HepG2 (cell line): Measurements from ENCODE around the gene SIRT6. TPM values are rescaled to one million over a fixed set of nuclear protein-coding genes. Genes with fewer than 3 reads are reported as not detected.

Experiments used
- ATAC-seq: fragments of 200-7000 bp; cut with Tn5 transposase; 3 replicates; pipeline ENCODE4 v1.9.1; 2020; ENCODE audit warnings: mild to moderate bottlenecking, moderate library complexity
- BruUV-seq: library from RNA; stranded (reverse); fragments of 400-500 nt; replicated peaks from 2 replicates; lab custom pipeline; 2021; lab: Mats Ljungman, UMichigan
- CTCF ChIA-PET: fragments of 300-600 bp; formaldehyde crosslinking; extraction: SDS; loops from one replicate; lab custom pipeline; 2021; ENCODE audit warnings: low total read pairs, inconsistent platforms, low intra/inter-chr PET ratio; lab: Yijun Ruan, JAX
- POLR2A ChIA-PET: fragments of 350-600 bp; sonication (Branson Sonifier 250); formaldehyde crosslinking; loops from one replicate; lab custom pipeline; 2020; ENCODE audit warnings: antibody characterized with exemption, inconsistent platforms; lab: Yijun Ruan, JAX
- DNase-seq: peaks from one replicate; pipeline ENCODE4 v3.0.0-alpha.2; 2015; ENCODE audit warnings: low spot score
- FAIRE-seq: peaks from 3 replicates; lab custom pipeline; 2011; peaks lifted over from hg19 to GRCh38; lab: Jason Lieb, UNC
- H2AFZ ChIP-seq: one replicate; pipeline ENCODE4 v1.6.1; 2011; ENCODE audit warnings: low read length, inconsistent platforms
- H3K27ac ChIP-seq: fragments of 300-600 bp; 3 replicates; pipeline ENCODE4 v1.8.0; 2011; ENCODE audit warnings: mixed run types, mild to moderate bottlenecking, mixed read lengths, low read length, inconsistent platforms; ENCODE audit not compliant: insufficient read depth; ENCODE audit errors: extremely low read length
- H3K27me3 ChIP-seq, 2 experiments: fragments of 200-600 bp in 1 of 2; 2 replicates in 1 of 2; 3 replicates in 1 of 2; pipeline versions ENCODE4 v1.6.0 to v1.8.0; 2011; ENCODE audit warnings: low read length in 2 of 2, mild to moderate bottlenecking in 2 of 2, moderate library complexity in 2 of 2, inconsistent platforms in 1 of 2; ENCODE audit not compliant: insufficient read depth in 2 of 2, control insufficient read depth in 1 of 2
- H3K36me3 ChIP-seq, 2 experiments: fragments of 200-600 bp in 1 of 2; replicated peaks in 1 of 2; 2 replicates in 1 of 2; 3 replicates in 1 of 2; pipeline versions ENCODE4 v1.5.1 to v1.8.0; 2011; ENCODE audit warnings: low read length in 2 of 2, inconsistent platforms in 1 of 2; ENCODE audit not compliant: insufficient read depth in 2 of 2, control insufficient read depth in 1 of 2
- H3K4me1 ChIP-seq: 2 replicates; pipeline ENCODE4 v1.5.1; 2012; ENCODE audit warnings: low read length, inconsistent platforms; ENCODE audit not compliant: insufficient read depth
- H3K4me2 ChIP-seq: 2 replicates; pipeline ENCODE4 v1.6.0; 2011; ENCODE audit warnings: low read depth, low read length, inconsistent platforms
- H3K4me3 ChIP-seq, 3 experiments: fragments of 200-600 bp in 1 of 3; sonication (generic), shearing (Covaris generic) in 1 of 3; replicated peaks in 1 of 3; 2 replicates each; pipeline ENCODE4 v1.5.1; 2011 to 2016; ENCODE audit warnings: low read length in 3 of 3, inconsistent platforms in 2 of 3, low read depth in 2 of 3, mild to moderate bottlenecking in 2 of 3, control low read depth in 1 of 3, mixed read lengths in 1 of 3; ENCODE audit not compliant: insufficient read depth in 1 of 3
- H3K79me2 ChIP-seq: one replicate; pipeline ENCODE4 v1.6.1; 2011; ENCODE audit warnings: low read length, inconsistent platforms; ENCODE audit not compliant: insufficient read depth
- H3K9ac ChIP-seq: 2 replicates; pipeline ENCODE4 v1.6.0; 2011; ENCODE audit warnings: mild to moderate bottlenecking, low read depth, low read length, inconsistent platforms; ENCODE audit not compliant: insufficient read depth
- H3K9me3 ChIP-seq: 2 replicates; pipeline ENCODE4 v1.5.1; 2012; ENCODE audit warnings: mild to moderate bottlenecking, low read length
- H4K20me1 ChIP-seq: 2 replicates; pipeline ENCODE4 v1.6.0; 2011; ENCODE audit warnings: inconsistent platforms, mild to moderate bottlenecking, low read length, moderate library complexity; ENCODE audit not compliant: insufficient read depth
- DPF2 ChIP-seq: sonication (generic); formaldehyde crosslinking; IDR thresholded peaks from 2 replicates; pipeline ENCODE4 v1.4.0; 2020; ENCODE audit warnings: mild to moderate bottlenecking, low read depth, missing genetic modification reagents, borderline replicate concordance
- FOXA1 ChIP-seq, 2 experiments: fragments of 450-650 bp in 1 of 2; sonication (generic) in 1 of 2; formaldehyde crosslinking in 1 of 2; IDR thresholded peaks; 2 replicates each; pipeline versions ENCODE4 v1.4.0 to v1.6.1; 2016 to 2020; ENCODE audit warnings: missing genetic modification reagents in 1 of 2
- FOXK2 ChIP-seq: fragments of 450-650 bp; IDR thresholded peaks from 2 replicates; pipeline ENCODE4 v1.6.1; 2016
- FOXO4 ChIP-seq: sonication (generic); formaldehyde crosslinking; conservative IDR thresholded peaks from 2 replicates; pipeline ENCODE4 v1.8.1; 2023; ENCODE audit warnings: missing genetic modification reagents
- FOXP1 ChIP-seq, 2 experiments: fragments of 450-650 bp in 1 of 2; IDR thresholded peaks; 2 replicates each; pipeline ENCODE4 v1.6.1; 2017 to 2018; ENCODE audit warnings: antibody characterized with exemption in 1 of 2
- HCFC1 ChIP-seq: fragments of 150-350 bp; IDR thresholded peaks from 2 replicates; pipeline ENCODE4 v1.6.1; 2014; ENCODE audit warnings: low read depth, low read length
- IKZF1 ChIP-seq: fragments of 450-650 bp; IDR thresholded peaks from 2 replicates; pipeline ENCODE4 v1.7.1; 2016
- MBD4 ChIP-seq: IDR thresholded peaks from 2 replicates; pipeline ENCODE4 v1.6.1; 2012; ENCODE audit warnings: low read length, inconsistent platforms, borderline replicate concordance
- MLLT10 ChIP-seq: sonication (generic); formaldehyde crosslinking; IDR thresholded peaks from 2 replicates; pipeline ENCODE4 v1.4.0; 2020; ENCODE audit warnings: missing genetic modification reagents
- NFATC3 ChIP-seq: sonication (generic); formaldehyde crosslinking; IDR thresholded peaks from 2 replicates; pipeline ENCODE4 v1.5.1; 2020; ENCODE audit warnings: mild to moderate bottlenecking, missing genetic modification reagents
- PLRG1 ChIP-seq: fragments of 450-650 bp; conservative IDR thresholded peaks from 2 replicates; pipeline ENCODE4 v1.6.1; 2016
- RXRA ChIP-seq: sonication (generic); formaldehyde crosslinking; IDR thresholded peaks from 2 replicates; pipeline ENCODE4 v1.5.1; 2020; ENCODE audit warnings: missing genetic modification reagents
- SP5 ChIP-seq: IDR thresholded peaks from 2 replicates; pipeline ENCODE4 v1.6.1; 2016; ENCODE audit warnings: low read depth, borderline replicate concordance
- TMF1 ChIP-seq: sonication (generic); formaldehyde crosslinking; IDR thresholded peaks from 2 replicates; pipeline ENCODE4 v1.8.1; 2022; ENCODE audit warnings: low read depth, missing genetic modification reagents
- ZKSCAN5 ChIP-seq: sonication (generic); formaldehyde crosslinking; IDR thresholded peaks from 2 replicates; pipeline ENCODE4 v1.5.1; 2020; ENCODE audit warnings: mild to moderate bottlenecking, missing genetic modification reagents
- ZNF33B ChIP-seq: sonication (generic); formaldehyde crosslinking; IDR thresholded peaks from 2 replicates; pipeline ENCODE4 v1.5.1; 2020; ENCODE audit warnings: mild to moderate bottlenecking, missing genetic modification reagents
- ZNF678 ChIP-seq: sonication (generic); formaldehyde crosslinking; IDR thresholded peaks from 2 replicates; pipeline ENCODE4 v1.4.0; 2020; ENCODE audit warnings: mild to moderate bottlenecking, missing genetic modification reagents
- in situ Hi-C: cut with HindIII; loops from 2 replicates; pipeline ENCODE4 v1.10.0; 2017; ENCODE audit warnings: low pct_unique_long_range_greater_than_20kb; ENCODE audit not compliant: extremely low pct_ligation_motif_present
- intact Hi-C: fragments of 100-400 bp; cut with micrococcal nuclease; formaldehyde crosslinking; loops from one replicate; pipeline ENCODE4 v1.10.0; 2022; ENCODE audit not compliant: unreplicated experiment
- polyA plus RNA-seq, 8 experiments: library from polyadenylated mRNA; depleted of rRNA in 3 of 8; stranded (reverse) in 7 of 8; unstranded in 1 of 8; fragments of >200 nt; fragmentation: Illumina TruSeq in 4 of 8; extraction: Trizol in 4 of 8; gene quantifications; 2 replicates each; pipeline versions ENCODE4 v1.2.1 to v1.2.3, GENCODE V29; 2011 to 2016; ENCODE audit warnings: low read depth in 4 of 8, missing spikeins in 1 of 8, mixed read lengths in 1 of 8; ENCODE audit not compliant: insufficient read depth in 1 of 8
- total RNA-seq, 5 experiments: library from RNA; depleted of rRNA; stranded (reverse); fragments of >200 nt; fragmentation: Illumina TruSeq; extraction: Trizol; gene quantifications; 2 replicates each; pipeline ENCODE4 v1.2.3, GENCODE V29; 2016; ENCODE audit warnings: low read depth in 1 of 5

The SIRT6 gene
- total and polyA plus RNA-seq, 2 of the 13 experiments (the other 11 are each of a cell fraction or from before 2014, with no cell fraction given): 11.0 to 18.4 TPM

- TF ChIP-seq MBD4 (no peak), FOXO4 (CRISPR knock-in tag) (no peak), NFATC3 (CRISPR knock-in tag) (no peak), DPF2 (CRISPR knock-in tag) (no peak), SP5 (no peak), RXRA (no peak), TMF1 (CRISPR knock-in tag) (no peak), ZKSCAN5 (no peak)
- TF ChIP-seq, all 625 proteins: peak for 8
Measured at GRCh38 chr19:4228765-4229178, 46.4 kb upstream of the SIRT6 start (continued).

DNA sequence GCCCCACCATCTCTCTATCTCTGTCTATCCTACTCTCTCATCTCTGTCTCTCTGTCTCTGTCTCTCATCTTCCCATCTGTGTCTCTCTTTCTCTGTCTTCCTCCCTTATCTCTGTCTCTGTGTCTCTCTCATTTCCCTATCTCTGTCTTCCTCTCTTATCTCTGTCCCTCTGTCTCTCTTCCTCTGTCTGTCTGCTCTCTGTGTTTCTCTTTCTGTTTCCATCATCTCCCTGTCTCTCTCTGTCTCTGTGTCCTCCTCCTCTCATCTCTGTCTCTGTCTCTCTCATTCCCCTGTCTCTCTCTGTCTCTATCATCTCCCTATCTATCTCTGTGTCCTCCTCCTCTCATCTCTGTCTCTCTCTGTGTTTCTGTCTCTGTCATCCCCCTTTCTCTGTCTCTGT, 45.4 kb upstream of the SIRT6 start:
- ATAC-seq (no peak), FAIRE-seq (no peak), DNase-seq (no peak)
- no peak overlapping the region for H3K4me2 ChIP-seq
- intact Hi-C loops (no loop called here), in situ Hi-C loops (no loop called here)
- H3K4me1 ChIP-seq: peaks cover 35% of the 10 kb centered on the region
- CTCF ChIA-PET: no interaction called here
- H2AFZ ChIP-seq: no peak overlapping the region
- H3K36me3 ChIP-seq: no peaks in the 10 kb centered on the region
- POLR2A ChIA-PET: no interaction called here
- H3K79me2 ChIP-seq: no peaks in the 10 kb centered on the region
- H3K4me3 ChIP-seq: no peak overlapping the region
- TF ChIP-seq MLLT10 (CRISPR knock-in tag): no peak
- TF ChIP-seq FOXA1 (IDR thresholded peaks at IDR 0.05): 0 out of 2 replicates have a peak, but pooled peaks have one; percentile 24
- no peak for TF ChIP-seq FOXA1 (CRISPR knock-in tag; IDR thresholded peaks at IDR 0.05)
- TF ChIP-seq ZNF33B (CRISPR knock-in tag): no peak
- TF ChIP-seq ZNF678: no peak
- TF ChIP-seq PLRG1: 0 out of 2 replicates have a peak, but pooled peaks have one; percentile 28
- no peak for TF ChIP-seq HCFC1
- 0 out of 2 replicates have a peak, but pooled peaks have one; percentile 14 for TF ChIP-seq IKZF1
- TF ChIP-seq FOXP1 (IDR thresholded peaks at IDR 0.05): peak; percentile 38; the same call in 1 of the 2 replicates
- TF ChIP-seq FOXP1 (CRISPR knock-in tag; IDR thresholded peaks at IDR 0.05): no peak
- 0 out of 2 replicates have a peak, but pooled peaks have one; percentile 13 for TF ChIP-seq FOXK2
- H3K27me3 ChIP-seq: peaks cover 0 to 10% of the 10 kb centered on the region in 2 experiments; a peak in 3 of 5 replicates
- no peaks in the 10 kb centered on the region for H3K9me3 ChIP-seq
- H3K9ac ChIP-seq: no peak overlapping the region
- H3K27ac ChIP-seq: no peak overlapping the region
- H4K20me1 ChIP-seq: no peaks in the 10 kb centered on the region
- no TSS peak for BruUV-seq
